CD4-positive, alpha-beta T cell (primary cell): Measurements from ENCODE around the gene AGAP1. TPM values are rescaled to one million over a fixed set of nuclear protein-coding genes. Genes with fewer than 3 reads are reported as not detected.

ENCODE experiments used
- ATAC-seq: fragments of 200-7000 bp; cut with Tn5 transposase; one replicate; pipeline ENCODE4 v1.10.0; 2022; ENCODE audit warnings: mild to moderate bottlenecking; ENCODE audit not compliant: poor library complexity
- CTCF ChIA-PET: fragments of 350-600 bp; sonication (Branson Sonifier 250); formaldehyde crosslinking; loops from one replicate; lab custom pipeline; 2021; ENCODE audit warnings: antibody characterized with exemption, inconsistent platforms; lab: Charles Lee
- POLR2A ChIA-PET: fragments of 350-600 bp; sonication (Branson Sonifier 250); formaldehyde crosslinking; loops from one replicate; lab custom pipeline; 2021; ENCODE audit warnings: antibody characterized with exemption, inconsistent platforms; lab: Charles Lee
- DNase-seq, 14 experiments: peaks; one replicate each; pipeline ENCODE4 v3.0.0-alpha.2; 2013 to 2020; ENCODE audit warnings: mixed read lengths in 2 of 14
- H3K27ac ChIP-seq, 2 donors: one replicate each; pipeline versions ENCODE4 v1.5.1 to v1.7.0; 2013; ENCODE audit warnings: low read length in 2 of 2, low read depth in 1 of 2, mild to moderate bottlenecking in 1 of 2
- H3K27me3 ChIP-seq, 2 experiments: 1 replicate in 1 of 2; 2 replicates in 1 of 2; pipeline versions ENCODE4 v1.6.1 to v1.7.0; 2013; ENCODE audit warnings: low read length in 2 of 2, control low read depth in 1 of 2, mild to moderate bottlenecking in 1 of 2, moderate library complexity in 1 of 2; ENCODE audit not compliant: insufficient read depth in 2 of 2, control insufficient read depth in 1 of 2
- H3K36me3 ChIP-seq: one replicate; pipeline ENCODE4 v1.6.1; 2013; ENCODE audit warnings: low read length, control low read depth; ENCODE audit not compliant: insufficient read depth
- H3K4me1 ChIP-seq: one replicate; pipeline ENCODE4 v1.6.1; 2013; ENCODE audit warnings: low read length, control low read depth; ENCODE audit not compliant: insufficient read depth
- H3K4me3 ChIP-seq: one replicate; pipeline ENCODE4 v1.5.1; 2013; ENCODE audit warnings: mild to moderate bottlenecking, low read length, moderate library complexity
- H3K9me3 ChIP-seq, 2 experiments: 1 replicate in 1 of 2; 2 replicates in 1 of 2; pipeline versions ENCODE4 v1.6.1 to v1.7.0; 2013; ENCODE audit warnings: low read length in 2 of 2, mild to moderate bottlenecking in 2 of 2, control low read depth in 1 of 2, moderate library complexity in 1 of 2; ENCODE audit not compliant: control insufficient read depth in 1 of 2, insufficient read depth in 1 of 2
- H3K27ac Mint-ChIP-seq: one replicate; pipeline ENCODE4 v1.8.0; 2020; ENCODE audit warnings: mixed read lengths
- H3K27me3 Mint-ChIP-seq: one replicate; pipeline ENCODE4 v1.8.0; 2021; ENCODE audit warnings: mixed read lengths
- H3K36me3 Mint-ChIP-seq: one replicate; pipeline ENCODE4 v1.8.0; 2021; ENCODE audit warnings: low read depth, mixed read lengths
- H3K4me1 Mint-ChIP-seq: one replicate; pipeline ENCODE4 v1.8.0; 2021; ENCODE audit warnings: low read depth, mixed read lengths
- H3K4me3 Mint-ChIP-seq: one replicate; pipeline ENCODE4 v1.8.0; 2020; ENCODE audit warnings: mild to moderate bottlenecking, mixed read lengths
- H3K9me3 Mint-ChIP-seq: one replicate; pipeline ENCODE4 v1.8.0; 2020; ENCODE audit warnings: mixed read lengths
- intact Hi-C, 2 experiments: fragments of 100-400 bp; cut with DNase I in 1 of 2; cut with micrococcal nuclease in 1 of 2; formaldehyde crosslinking; loops; one replicate each; pipeline versions ENCODE4 v1.15.1 to v1.9.0; 2023 to 2025; cut with DNase I, micrococcal nuclease
- total RNA-seq, 174 experiments: library from RNA in 2 of 174; stranded (reverse) in 2 of 174; gene quantifications; one replicate each; pipeline ENCODE4 v1.2.3 and lab custom pipeline; 2021 to 2026
- TF ChIP-seq, protein P1 (sequence below): fragments of 200-600 bp; IDR thresholded peaks from one replicate; pipeline ENCODE4 v1.8.0; 2022; ENCODE audit warnings: antibody characterized with exemption, mild to moderate bottlenecking

AGAP1 gene
- total RNA-seq, 2 experiments from 2014 or later = 2.6 to 3.1 TPM

DNA sequence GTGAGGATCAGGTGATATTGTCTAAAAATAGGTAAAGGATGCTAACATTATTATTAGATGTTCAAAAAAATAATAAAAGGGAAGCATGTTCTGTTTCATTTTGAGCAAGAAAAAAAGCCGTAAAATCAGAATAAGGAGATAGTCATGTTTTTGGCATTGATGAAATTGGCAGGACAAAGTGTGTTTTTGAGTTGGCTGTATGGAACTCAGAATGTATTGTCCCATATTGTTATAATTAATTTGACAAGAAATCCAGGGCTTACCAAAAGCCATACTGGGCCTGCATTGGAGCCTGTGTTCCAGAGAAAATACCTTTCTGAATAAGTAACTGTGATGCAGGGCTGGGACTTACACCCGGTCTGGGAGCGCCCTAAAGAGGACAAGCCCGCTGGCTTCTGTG lies 232.0 kb downstream of the AGAP1 start:
- intact Hi-C loops = no loop called here
- H3K27me3 ChIP-seq = no peaks in the 10 kb centered on the region
- H3K4me1 ChIP-seq = no peaks in the 10 kb centered on the region
- no peak overlapping the region for H3K27ac Mint-ChIP-seq
- no peak overlapping the region for H3K4me3 Mint-ChIP-seq
- H3K9me3 ChIP-seq = no peaks in the 10 kb centered on the region
- no peak overlapping the region for H3K4me3 ChIP-seq
- TF ChIP-seq, protein P1, sequence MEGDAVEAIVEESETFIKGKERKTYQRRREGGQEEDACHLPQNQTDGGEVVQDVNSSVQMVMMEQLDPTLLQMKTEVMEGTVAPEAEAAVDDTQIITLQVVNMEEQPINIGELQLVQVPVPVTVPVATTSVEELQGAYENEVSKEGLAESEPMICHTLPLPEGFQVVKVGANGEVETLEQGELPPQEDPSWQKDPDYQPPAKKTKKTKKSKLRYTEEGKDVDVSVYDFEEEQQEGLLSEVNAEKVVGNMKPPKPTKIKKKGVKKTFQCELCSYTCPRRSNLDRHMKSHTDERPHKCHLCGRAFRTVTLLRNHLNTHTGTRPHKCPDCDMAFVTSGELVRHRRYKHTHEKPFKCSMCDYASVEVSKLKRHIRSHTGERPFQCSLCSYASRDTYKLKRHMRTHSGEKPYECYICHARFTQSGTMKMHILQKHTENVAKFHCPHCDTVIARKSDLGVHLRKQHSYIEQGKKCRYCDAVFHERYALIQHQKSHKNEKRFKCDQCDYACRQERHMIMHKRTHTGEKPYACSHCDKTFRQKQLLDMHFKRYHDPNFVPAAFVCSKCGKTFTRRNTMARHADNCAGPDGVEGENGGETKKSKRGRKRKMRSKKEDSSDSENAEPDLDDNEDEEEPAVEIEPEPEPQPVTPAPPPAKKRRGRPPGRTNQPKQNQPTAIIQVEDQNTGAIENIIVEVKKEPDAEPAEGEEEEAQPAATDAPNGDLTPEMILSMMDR = no peak
- ATAC-seq = no peak
- ChIA-PET POLR2A (no interaction called here), CTCF (no interaction called here)
- no peaks in the 10 kb centered on the region for H3K4me1 Mint-ChIP-seq
- H3K27me3 Mint-ChIP-seq = peaks cover 9% of the 10 kb centered on the region
- no peaks in the 10 kb centered on the region for H3K36me3 ChIP-seq
- no peaks in the 10 kb centered on the region for H3K36me3 Mint-ChIP-seq
- no peak for DNase-seq
- no peak overlapping the region for H3K27ac ChIP-seq
- H3K9me3 Mint-ChIP-seq = no peaks in the 10 kb centered on the region

DNA sequence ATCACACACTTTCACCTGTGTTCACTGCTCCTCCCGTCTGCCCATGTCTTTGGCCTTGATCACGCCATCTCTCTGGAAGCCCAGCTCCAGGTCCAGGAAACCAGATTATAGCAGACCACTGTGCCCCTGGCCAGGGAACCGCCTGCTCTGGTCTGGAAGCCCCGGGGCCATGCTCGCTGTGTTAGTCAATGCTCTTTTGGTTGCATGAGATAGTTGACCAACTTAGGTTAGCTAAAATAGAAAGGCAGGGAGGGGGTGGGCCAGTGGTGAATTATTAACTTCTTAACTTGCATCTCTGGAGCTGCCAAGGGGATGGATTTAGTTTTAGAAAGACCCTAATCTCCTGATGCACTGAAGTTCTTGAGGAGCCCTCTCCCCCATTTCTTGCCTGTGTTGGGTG lies 232.7 kb downstream of the AGAP1 start:
- Histone ChIP-seq H3K4me1 (no peaks in the 10 kb centered on the region), H3K4me3 (no peak overlapping the region), H3K27ac (no peak overlapping the region), H3K36me3 (no peaks in the 10 kb centered on the region), H3K9me3 (no peaks in the 10 kb centered on the region), H3K27me3 (no peaks in the 10 kb centered on the region)
- DNase-seq = no peak
- no peaks in the 10 kb centered on the region for H3K4me1 Mint-ChIP-seq
- TF ChIP-seq, protein P1 = no peak
- no peaks in the 10 kb centered on the region for H3K9me3 Mint-ChIP-seq
- H3K4me3 Mint-ChIP-seq = no peak overlapping the region
- ChIA-PET POLR2A (no interaction called here), CTCF (no interaction called here)
- ATAC-seq = no peak
- H3K36me3 Mint-ChIP-seq = no peaks in the 10 kb centered on the region
- H3K27ac Mint-ChIP-seq = no peak overlapping the region
- H3K27me3 Mint-ChIP-seq = peaks cover 9% of the 10 kb centered on the region
- intact Hi-C loops = no loop called here

DNA sequence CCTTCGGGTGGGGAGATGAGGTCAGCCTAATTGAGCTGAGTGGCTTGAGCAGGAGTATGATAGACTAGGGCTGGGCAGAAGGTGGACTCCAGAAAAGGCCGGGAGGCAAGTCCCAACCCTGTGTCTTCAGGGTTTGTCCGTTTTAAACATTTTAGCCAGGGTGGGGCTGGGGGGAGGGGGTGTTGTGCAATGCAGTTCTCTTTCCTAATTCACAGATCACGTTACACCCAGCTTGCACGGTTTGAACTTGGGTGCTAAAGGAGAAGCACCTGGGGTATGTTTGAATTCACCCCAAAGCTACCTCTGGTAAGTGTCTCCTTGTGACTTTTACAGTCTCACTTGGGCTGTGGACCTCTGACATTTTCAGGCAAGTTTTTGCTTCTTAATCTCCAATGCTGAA lies 233.3 kb downstream of the AGAP1 start:
- DNase-seq = no peak
- no peaks in the 10 kb centered on the region for H3K27me3 ChIP-seq
- intact Hi-C loops = no loop called here
- H3K4me1 Mint-ChIP-seq = no peaks in the 10 kb centered on the region
- ChIA-PET POLR2A (no interaction called here), CTCF (no interaction called here)
- H3K4me3 Mint-ChIP-seq = no peak overlapping the region
- no peaks in the 10 kb centered on the region for H3K4me1 ChIP-seq
- H3K36me3 Mint-ChIP-seq = no peaks in the 10 kb centered on the region
- H3K9me3 Mint-ChIP-seq = no peaks in the 10 kb centered on the region
- H3K27ac ChIP-seq = no peak overlapping the region
- TF ChIP-seq, protein P1 = no peak
- ATAC-seq = no peak
- no peak overlapping the region for H3K27ac Mint-ChIP-seq
- no peaks in the 10 kb centered on the region for H3K9me3 ChIP-seq
- peaks cover 13% of the 10 kb centered on the region for H3K27me3 Mint-ChIP-seq
- no peaks in the 10 kb centered on the region for H3K36me3 ChIP-seq
- H3K4me3 ChIP-seq = no peak overlapping the region
